ENCODE data around the gene DGUOK. TPM values are rescaled to one million over a fixed set of nuclear protein-coding genes. Genes with fewer than 3 reads are reported as not detected.

DGUOK gene
- total and polyA plus RNA-seq, 2 donors, result 73.7 to 157 TPM

DNA sequence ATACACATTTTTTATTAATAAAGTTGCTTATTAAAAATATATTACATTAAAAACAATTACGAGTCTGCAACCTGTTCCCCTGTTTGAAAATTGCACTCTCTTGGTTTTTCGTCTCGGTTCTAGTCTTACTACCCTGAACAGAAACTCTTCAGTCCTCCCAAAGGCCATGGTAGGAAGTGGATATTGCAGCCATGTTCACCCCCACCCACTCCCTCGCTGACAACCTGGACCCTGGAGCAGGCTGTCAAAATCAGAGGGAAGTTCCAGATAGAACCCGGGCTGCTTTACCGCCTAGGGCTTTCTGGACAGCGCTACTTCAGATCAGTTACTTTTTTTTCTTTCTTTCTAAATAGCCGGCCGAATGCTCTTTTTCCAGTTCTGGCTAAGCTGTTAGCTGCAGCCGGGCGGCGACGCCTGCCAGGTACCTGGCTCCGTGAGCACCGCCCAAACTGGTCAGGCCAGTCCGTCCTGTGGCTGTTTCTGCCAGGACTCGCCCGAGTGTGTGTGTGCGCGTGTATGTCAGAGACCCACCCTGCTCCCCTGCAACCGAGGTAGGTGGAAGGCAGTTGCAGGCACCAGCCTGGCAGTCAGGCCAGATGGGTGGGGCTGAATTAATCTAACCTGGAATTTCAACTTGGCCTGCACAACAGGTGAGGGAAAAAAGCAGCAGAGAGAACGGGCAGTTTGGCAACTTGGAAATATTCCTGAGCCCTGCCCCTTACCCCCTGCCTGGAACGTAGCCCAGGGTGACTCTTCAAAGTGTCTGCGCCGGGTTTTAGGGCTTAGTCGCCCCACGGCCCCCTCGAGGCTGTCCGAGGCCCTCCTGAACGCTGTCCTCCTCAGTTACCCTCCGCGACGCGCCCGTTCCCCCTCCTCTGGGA lies 56.9 kb downstream of the DGUOK start:
- 39% methylated on average over 35 of the region's 35 CpGs for WGBS
- Histone ChIP-seq H3K27ac (ENCODE audit: low read depth in 1 of 2, low read length in 1 of 2) (peak overlapping the region; percentile 61 to 85), H3K4me3 (ENCODE audit: low read length in 2 of 2) (peak overlapping the region; percentile 47 to 79), H3K27me3 (ENCODE audit: control insufficient read depth in 2 of 2, insufficient read depth in 1 of 2, low read length in 1 of 2) (peaks cover 8 to 34% of the 10 kb centered on the region in 2 donors), H3K36me3 (ENCODE audit: control insufficient read depth in 2 of 2, insufficient read depth in 2 of 2, low read length in 1 of 2) (peaks cover 0 to 9% of the 10 kb centered on the region in 2 donors), H3K9me3 (ENCODE audit: control insufficient read depth in 2 of 2, insufficient read depth in 1 of 2, low read length in 1 of 2) (peaks cover 0 to 3% of the 10 kb centered on the region in 2 donors), H3K4me1 (ENCODE audit: control insufficient read depth in 2 of 2, insufficient read depth in 2 of 2, low read length in 2 of 2) (peaks cover 48 to 75% of the 10 kb centered on the region in 2 donors)
- peak in 1 of 9 donors; percentile 47 for DNase-seq (ENCODE audit: low read depth in 6 of 9, low spot score in 9 of 9)

GRCh38 chr2:73984203-73984921 lies 57.7 kb downstream of the DGUOK start, which contains the start of gene TET3:
Gene TET3, plus strand, starts transcription at chr2:73984910. Its CDS starts 1,494 bp downstream, at chr2:73986404.
- peaks cover 0 to 9% of the 10 kb centered on the region in 2 donors for H3K36me3 ChIP-seq (ENCODE audit: control insufficient read depth in 2 of 2, insufficient read depth in 2 of 2, low read length in 1 of 2)
- H3K4me1 ChIP-seq (ENCODE audit: control insufficient read depth in 2 of 2, insufficient read depth in 2 of 2, low read length in 2 of 2), result peaks cover 40 to 71% of the 10 kb centered on the region in 2 donors
- peak within 1 kb of the TSS; percentile 61 to 85 for H3K27ac ChIP-seq (ENCODE audit: low read depth in 1 of 2, low read length in 1 of 2)
- peaks cover 8 to 34% of the 10 kb centered on the region in 2 donors for H3K27me3 ChIP-seq (ENCODE audit: control insufficient read depth in 2 of 2, insufficient read depth in 1 of 2, low read length in 1 of 2)
- WGBS, result 1% methylated on average over 85 of the region's 85 CpGs
- peaks cover 0 to 3% of the 10 kb centered on the region in 2 donors for H3K9me3 ChIP-seq (ENCODE audit: control insufficient read depth in 2 of 2, insufficient read depth in 1 of 2, low read length in 1 of 2)
- peak in 1 of 9 donors; percentile 42 for DNase-seq (ENCODE audit: low read depth in 6 of 9, low spot score in 9 of 9)
- peak within 1 kb of the TSS; percentile 64 to 79 for H3K4me3 ChIP-seq (ENCODE audit: low read length in 2 of 2)

GRCh38 chr2:73984922-73985307 lies 58.2 kb downstream of the DGUOK start:
- peak in 3 of 9 donors; percentile 64 to 76 (median 73) for DNase-seq (ENCODE audit: low read depth in 6 of 9, low spot score in 9 of 9)
- peaks cover 0 to 3% of the 10 kb centered on the region in 2 donors for H3K9me3 ChIP-seq (ENCODE audit: control insufficient read depth in 2 of 2, insufficient read depth in 1 of 2, low read length in 1 of 2)
- H3K4me1 ChIP-seq (ENCODE audit: control insufficient read depth in 2 of 2, insufficient read depth in 2 of 2, low read length in 2 of 2), result peaks cover 35 to 66% of the 10 kb centered on the region in 2 donors
- H3K27me3 ChIP-seq (ENCODE audit: control insufficient read depth in 2 of 2, insufficient read depth in 1 of 2, low read length in 1 of 2), result peaks cover 8 to 34% of the 10 kb centered on the region in 2 donors
- peaks cover 0 to 12% of the 10 kb centered on the region in 2 donors for H3K36me3 ChIP-seq (ENCODE audit: control insufficient read depth in 2 of 2, insufficient read depth in 2 of 2, low read length in 1 of 2)
- peak overlapping the region in 1 of 2 donors; percentile 79 for H3K4me3 ChIP-seq (ENCODE audit: low read length in 2 of 2)
- 1% methylated on average over 58 of the region's 58 CpGs for WGBS
- H3K27ac ChIP-seq (ENCODE audit: low read depth in 1 of 2, low read length in 1 of 2), result peak overlapping the region in 1 of 2 donors; percentile 85

GRCh38 chr2:73985308-73986084 lies 58.8 kb downstream of the DGUOK start:
- H3K4me1 ChIP-seq (ENCODE audit: control insufficient read depth in 2 of 2, insufficient read depth in 2 of 2, low read length in 2 of 2), result peaks cover 35 to 60% of the 10 kb centered on the region in 2 donors
- H3K9me3 ChIP-seq (ENCODE audit: control insufficient read depth in 2 of 2, insufficient read depth in 1 of 2, low read length in 1 of 2), result peaks cover 0 to 3% of the 10 kb centered on the region in 2 donors
- peak in 2 of 9 donors; percentile 32 to 63 for DNase-seq (ENCODE audit: low read depth in 6 of 9, low spot score in 9 of 9)
- H3K27me3 ChIP-seq (ENCODE audit: control insufficient read depth in 2 of 2, insufficient read depth in 1 of 2, low read length in 1 of 2), result peaks cover 8 to 32% of the 10 kb centered on the region in 2 donors
- WGBS, result 2% methylated on average over 62 of the region's 66 CpGs
- H3K27ac ChIP-seq (ENCODE audit: low read depth in 1 of 2, low read length in 1 of 2), result peak overlapping the region; percentile 27 to 78
- peak overlapping the region; percentile 64 to 79 for H3K4me3 ChIP-seq (ENCODE audit: low read length in 2 of 2)
- H3K36me3 ChIP-seq (ENCODE audit: control insufficient read depth in 2 of 2, insufficient read depth in 2 of 2, low read length in 1 of 2), result peaks cover 0 to 12% of the 10 kb centered on the region in 2 donors

GRCh38 chr2:73986085-73986681 lies 59.5 kb downstream of the DGUOK start:
- Histone ChIP-seq H3K4me1 (ENCODE audit: control insufficient read depth in 2 of 2, insufficient read depth in 2 of 2, low read length in 2 of 2) (peaks cover 32 to 55% of the 10 kb centered on the region in 2 donors), H3K27me3 (ENCODE audit: control insufficient read depth in 2 of 2, insufficient read depth in 1 of 2, low read length in 1 of 2) (peaks cover 8 to 29% of the 10 kb centered on the region in 2 donors), H3K9me3 (ENCODE audit: control insufficient read depth in 2 of 2, insufficient read depth in 1 of 2, low read length in 1 of 2) (peaks cover 0 to 3% of the 10 kb centered on the region in 2 donors), H3K36me3 (ENCODE audit: control insufficient read depth in 2 of 2, insufficient read depth in 2 of 2, low read length in 1 of 2) (peaks cover 0 to 15% of the 10 kb centered on the region in 2 donors), H3K27ac (ENCODE audit: low read depth in 1 of 2, low read length in 1 of 2) (peak overlapping the region in 1 of 2 donors; percentile 19), H3K4me3 (ENCODE audit: low read length in 2 of 2) (peak overlapping the region; percentile 64 to 79)
- 84% methylated on average over 21 of the region's 21 CpGs for WGBS
- DNase-seq (ENCODE audit: low read depth in 6 of 9, low spot score in 9 of 9), result no peak

- peaks cover 29 to 46% of the 10 kb centered on the region in 2 donors for H3K4me1 ChIP-seq (ENCODE audit: control insufficient read depth in 2 of 2, insufficient read depth in 2 of 2, low read length in 2 of 2)
- H3K4me3 ChIP-seq (ENCODE audit: low read length in 2 of 2), result peak overlapping the region; percentile 36 to 79
- H3K36me3 ChIP-seq (ENCODE audit: control insufficient read depth in 2 of 2, insufficient read depth in 2 of 2, low read length in 1 of 2), result peaks cover 0 to 15% of the 10 kb centered on the region in 2 donors
- H3K27me3 ChIP-seq (ENCODE audit: control insufficient read depth in 2 of 2, insufficient read depth in 1 of 2, low read length in 1 of 2), result peaks cover 8 to 18% of the 10 kb centered on the region in 2 donors
- H3K9me3 ChIP-seq (ENCODE audit: control insufficient read depth in 2 of 2, insufficient read depth in 1 of 2, low read length in 1 of 2), result peaks cover 0 to 7% of the 10 kb centered on the region in 2 donors
- no peak overlapping the region for H3K27ac ChIP-seq (ENCODE audit: low read depth in 1 of 2, low read length in 1 of 2)
- WGBS, result 53% methylated on average over 24 of the region's 24 CpGs
- peak in 1 of 9 donors; percentile 48 for DNase-seq (ENCODE audit: low read depth in 6 of 9, low spot score in 9 of 9)
Measured at GRCh38 chr2:73987109-73987947, 60.6 kb downstream of the DGUOK start.

GRCh38 chr2:73987948-73988700 lies 61.4 kb downstream of the DGUOK start:
- H3K27ac ChIP-seq (ENCODE audit: low read depth in 1 of 2, low read length in 1 of 2), result no peak overlapping the region
- 90% methylated on average over 10 of the region's 10 CpGs for WGBS
- peak overlapping the region; percentile 36 to 79 for H3K4me3 ChIP-seq (ENCODE audit: low read length in 2 of 2)
- peaks cover 2 to 15% of the 10 kb centered on the region in 2 donors for H3K36me3 ChIP-seq (ENCODE audit: control insufficient read depth in 2 of 2, insufficient read depth in 2 of 2, low read length in 1 of 2)
- peaks cover 29 to 46% of the 10 kb centered on the region in 2 donors for H3K4me1 ChIP-seq (ENCODE audit: control insufficient read depth in 2 of 2, insufficient read depth in 2 of 2, low read length in 2 of 2)
- no peak for DNase-seq (ENCODE audit: low read depth in 6 of 9, low spot score in 9 of 9)
- H3K27me3 ChIP-seq (ENCODE audit: control insufficient read depth in 2 of 2, insufficient read depth in 1 of 2, low read length in 1 of 2), result peaks cover 8 to 12% of the 10 kb centered on the region in 2 donors
- H3K9me3 ChIP-seq (ENCODE audit: control insufficient read depth in 2 of 2, insufficient read depth in 1 of 2, low read length in 1 of 2), result peaks cover 0 to 7% of the 10 kb centered on the region in 2 donors

Data from thymus (tissue), 11 donors.